Coronary artery (tissue), 2 donors: ENCODE results near the gene MST1.

Experiments
- DNase-seq: peaks from one replicate; pipeline ENCODE4 v3.0.0-alpha.2; 2017; ENCODE audit warnings: low spot score
- H3K27ac ChIP-seq, 2 donors: fragments of 200-600 bp; sonication (generic); one replicate each; pipeline ENCODE4 v1.5.1; 2016 to 2019
- H3K4me3 ChIP-seq: fragments of 200-600 bp; sonication (generic); 2 replicates; pipeline ENCODE4 v1.5.1; 2016; ENCODE audit warnings: mild to moderate bottlenecking, moderate library complexity
- TF ChIP-seq, protein P1 (sequence below): fragments of 200-600 bp; sonication (generic); IDR thresholded peaks from one replicate; pipeline ENCODE4 v1.5.1; 2019; ENCODE audit warnings: antibody characterized with exemption

MST1 gene

DNA sequence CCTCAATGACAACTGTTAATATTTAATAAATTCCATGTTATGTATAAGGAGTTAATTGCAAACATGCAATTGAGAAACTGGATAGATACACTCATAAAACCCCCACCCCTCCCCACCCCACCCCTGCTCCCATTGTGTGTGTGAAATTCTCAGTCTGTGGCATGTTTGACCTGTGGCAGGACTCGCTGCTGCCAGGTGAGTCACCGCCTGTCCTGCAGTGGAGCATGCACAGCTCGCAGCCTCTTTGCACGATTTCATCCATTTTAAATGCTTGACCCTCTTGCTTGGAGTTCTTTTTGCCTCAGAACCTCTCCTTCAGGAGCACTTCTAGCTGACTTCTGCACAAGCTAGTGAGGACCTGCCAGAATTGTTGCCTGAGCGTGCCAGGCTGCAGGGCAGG, 20.4 kb downstream of the MST1 start:
- TF ChIP-seq, protein P1, sequence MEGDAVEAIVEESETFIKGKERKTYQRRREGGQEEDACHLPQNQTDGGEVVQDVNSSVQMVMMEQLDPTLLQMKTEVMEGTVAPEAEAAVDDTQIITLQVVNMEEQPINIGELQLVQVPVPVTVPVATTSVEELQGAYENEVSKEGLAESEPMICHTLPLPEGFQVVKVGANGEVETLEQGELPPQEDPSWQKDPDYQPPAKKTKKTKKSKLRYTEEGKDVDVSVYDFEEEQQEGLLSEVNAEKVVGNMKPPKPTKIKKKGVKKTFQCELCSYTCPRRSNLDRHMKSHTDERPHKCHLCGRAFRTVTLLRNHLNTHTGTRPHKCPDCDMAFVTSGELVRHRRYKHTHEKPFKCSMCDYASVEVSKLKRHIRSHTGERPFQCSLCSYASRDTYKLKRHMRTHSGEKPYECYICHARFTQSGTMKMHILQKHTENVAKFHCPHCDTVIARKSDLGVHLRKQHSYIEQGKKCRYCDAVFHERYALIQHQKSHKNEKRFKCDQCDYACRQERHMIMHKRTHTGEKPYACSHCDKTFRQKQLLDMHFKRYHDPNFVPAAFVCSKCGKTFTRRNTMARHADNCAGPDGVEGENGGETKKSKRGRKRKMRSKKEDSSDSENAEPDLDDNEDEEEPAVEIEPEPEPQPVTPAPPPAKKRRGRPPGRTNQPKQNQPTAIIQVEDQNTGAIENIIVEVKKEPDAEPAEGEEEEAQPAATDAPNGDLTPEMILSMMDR: no peak
- H3K4me3 ChIP-seq: no peak overlapping the region
- H3K27ac ChIP-seq: no peak overlapping the region
- no peak for DNase-seq

DNA sequence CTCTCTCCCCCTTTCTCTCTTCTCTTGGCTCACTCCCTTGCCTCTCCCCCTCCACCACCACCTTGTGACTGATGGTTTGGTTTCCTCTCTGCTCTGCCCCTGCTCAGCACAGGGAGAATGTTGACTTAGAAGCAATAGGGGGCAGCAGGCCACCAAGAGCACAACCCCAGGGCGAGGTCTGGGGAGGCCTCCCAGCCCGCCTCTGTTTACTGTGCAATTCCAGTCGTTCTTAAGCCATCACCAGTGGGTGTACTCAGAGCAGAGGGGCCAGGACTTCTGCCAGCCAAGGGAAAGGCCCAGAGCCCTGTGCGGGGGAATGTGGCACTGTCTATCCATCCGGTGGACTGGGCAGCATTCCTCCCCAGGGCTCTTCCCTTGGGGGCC, 20.9 kb downstream of the MST1 start:
- TF ChIP-seq, protein P1: no peak
- Histone ChIP-seq H3K27ac (no peak overlapping the region), H3K4me3 (no peak overlapping the region)
- DNase-seq: no peak

DNA sequence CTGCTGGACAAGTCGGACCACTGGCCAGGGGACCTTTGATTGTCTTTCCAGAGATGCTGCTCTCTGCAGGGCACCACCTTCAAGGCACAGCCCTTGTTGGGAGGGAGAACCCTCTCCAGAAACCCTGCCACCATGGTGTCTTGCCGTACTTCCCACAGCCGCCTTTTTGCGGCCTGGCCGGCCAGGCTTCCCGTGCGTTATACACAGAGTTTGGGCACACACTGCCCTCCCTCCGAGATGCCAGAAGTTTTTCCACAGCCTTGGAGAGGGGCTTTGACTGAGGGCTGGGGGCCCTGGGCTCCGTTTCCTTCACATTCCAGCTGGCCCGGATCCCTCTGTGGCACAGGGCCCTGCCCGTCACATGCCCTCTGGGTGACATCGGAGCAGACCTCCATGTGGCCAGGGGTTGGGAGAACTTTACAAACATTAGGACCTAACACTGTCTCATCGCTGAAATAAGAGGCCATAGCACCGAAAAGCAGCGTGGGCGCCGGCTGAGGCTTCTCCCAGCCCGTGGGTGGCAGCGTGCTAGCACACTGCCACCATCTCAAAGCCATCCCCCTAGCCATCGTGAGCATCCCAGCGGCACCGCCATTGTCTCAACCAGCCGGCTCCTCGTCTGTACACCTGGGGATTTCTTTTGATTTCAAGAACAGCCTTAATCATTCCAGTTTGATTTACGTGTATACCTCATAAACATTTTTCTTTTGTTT, 21.4 kb downstream of the MST1 start:
- no peak for DNase-seq
- TF ChIP-seq, protein P1: no peak
- Histone ChIP-seq H3K27ac (no peak overlapping the region), H3K4me3 (no peak overlapping the region)

DNA sequence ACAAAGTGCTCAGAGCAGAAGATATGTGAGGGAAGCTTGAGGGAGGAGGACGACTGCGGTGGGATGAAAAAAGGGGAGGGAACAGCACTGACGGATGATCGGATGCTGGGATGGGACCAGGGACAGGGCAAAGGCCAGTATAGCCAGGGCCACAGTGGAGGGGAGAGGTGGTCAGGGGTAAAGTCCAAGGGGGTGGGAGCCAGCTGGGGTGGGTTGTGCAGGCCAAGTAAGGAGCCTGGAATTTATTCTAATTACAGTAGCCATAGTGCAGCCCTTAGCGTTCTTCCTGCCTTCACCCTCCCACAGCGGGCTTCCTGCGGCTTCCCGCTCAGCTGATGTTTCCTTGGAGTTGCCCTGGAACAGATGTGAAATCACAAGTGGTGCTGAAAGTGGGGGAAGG, 22.7 kb downstream of the MST1 start:
- Histone ChIP-seq H3K4me3 (no peak overlapping the region), H3K27ac (no peak overlapping the region)
- TF ChIP-seq, protein P1: no peak
- DNase-seq: no peak

DNA sequence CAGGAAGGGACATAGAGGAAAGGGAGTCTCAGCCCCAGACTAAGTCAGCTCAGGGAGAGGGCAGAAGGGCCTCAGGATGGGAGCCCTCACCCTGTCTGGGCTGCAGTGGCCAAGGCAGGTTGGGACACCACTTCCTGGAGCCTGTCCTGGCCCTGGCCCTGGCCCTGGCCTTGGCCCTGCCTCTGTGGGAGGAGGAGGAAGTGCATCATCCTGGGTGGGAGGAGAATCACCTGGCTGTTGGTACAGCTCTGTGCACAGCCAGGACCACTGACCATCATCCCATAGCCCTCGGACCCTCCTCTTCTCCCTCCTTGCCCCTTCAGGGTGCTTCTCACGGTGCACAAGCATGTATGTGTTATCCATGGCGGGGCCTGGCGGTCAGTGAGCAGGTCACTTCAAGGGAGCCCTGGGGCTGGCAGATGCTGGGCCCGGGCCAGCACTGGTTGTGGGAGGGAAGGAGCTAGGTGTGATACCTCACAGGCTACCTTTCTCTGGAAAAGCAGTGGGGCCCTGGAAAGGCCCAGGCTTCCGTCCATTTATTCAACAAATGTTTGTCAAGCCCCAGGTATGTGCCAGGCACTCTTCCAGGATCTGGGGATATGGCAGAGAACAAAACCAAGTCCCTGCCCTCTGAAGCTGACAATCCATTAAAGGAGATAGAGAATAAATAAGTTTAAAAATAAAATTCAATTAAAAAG, 23.3 kb downstream of the MST1 start:
- H3K4me3 ChIP-seq: no peak overlapping the region
- TF ChIP-seq, protein P1: no peak
- no peak overlapping the region for H3K27ac ChIP-seq
- DNase-seq: no peak

DNA sequence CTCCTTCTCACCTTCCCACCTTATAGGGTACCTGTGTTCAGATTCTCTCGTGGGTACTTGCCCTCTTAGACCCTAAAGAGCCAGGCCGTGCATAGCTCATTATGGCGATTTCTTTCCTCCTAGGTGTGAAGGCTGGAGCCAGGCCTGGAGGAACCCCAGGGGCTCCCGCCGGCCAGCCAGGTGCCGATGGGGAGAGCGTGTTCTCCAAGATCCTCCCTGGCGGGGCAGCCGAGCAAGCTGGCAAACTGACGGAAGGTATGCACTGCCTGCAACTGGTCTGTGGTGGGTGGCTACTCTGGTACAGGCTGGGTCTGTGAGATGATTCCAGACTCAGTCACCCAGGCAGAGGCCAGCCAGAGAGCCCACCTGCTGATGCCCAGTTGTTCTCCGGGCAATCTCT, 25.0 kb downstream of the MST1 start:
- DNase-seq: no peak
- H3K4me3 ChIP-seq: no peak overlapping the region
- TF ChIP-seq, protein P1: no peak
- H3K27ac ChIP-seq: no peak overlapping the region

DNA sequence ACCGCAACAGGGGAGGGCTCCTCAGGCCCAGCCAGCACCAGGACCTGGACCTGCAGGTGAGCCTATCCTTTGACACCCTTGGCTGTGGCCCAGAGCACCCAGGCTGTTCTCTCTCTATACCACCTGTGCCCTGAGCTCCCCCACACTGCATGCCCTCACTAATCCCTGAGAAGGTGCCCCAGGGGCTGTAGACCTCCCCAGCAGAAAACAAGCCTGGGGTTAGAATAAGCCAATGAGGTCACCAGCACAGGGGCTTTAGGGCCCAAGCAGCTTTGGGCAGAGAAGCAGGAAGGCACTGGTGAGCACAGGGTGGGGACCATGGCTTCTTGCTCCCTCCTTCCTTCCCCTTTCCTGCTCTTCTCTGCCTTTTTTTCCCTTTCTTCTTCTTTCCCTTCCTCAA, 25.4 kb downstream of the MST1 start:
- no peak for DNase-seq
- TF ChIP-seq, protein P1: no peak
- Histone ChIP-seq H3K4me3 (no peak overlapping the region), H3K27ac (no peak overlapping the region)
